ENCODE results near the gene HERC5. TPM values are rescaled to one million over a fixed set of nuclear protein-coding genes. Genes with fewer than 3 reads are reported as not detected.

HERC5 gene
- polyA plus RNA-seq, 4 donors: 4.8 to 6.6 (median 5.5) TPM

GRCh38 chr4:88517825-88518224 lies 60.9 kb downstream of the HERC5 start:
- no peak for DNase-seq (ENCODE audit: low read depth in 4 of 4, low spot score in 3 of 4)

- no peak for DNase-seq (ENCODE audit: low read depth in 4 of 4, low spot score in 3 of 4)
Measured at GRCh38 chr4:88518911-88519310, 62.0 kb downstream of the HERC5 start.

GRCh38 chr4:88522702-88523324 lies 65.9 kb downstream of the HERC5 start:
- DNase-seq (ENCODE audit: low read depth in 4 of 4, low spot score in 3 of 4): peak in 2 of 4 donors; percentile 12 to 14

DNA sequence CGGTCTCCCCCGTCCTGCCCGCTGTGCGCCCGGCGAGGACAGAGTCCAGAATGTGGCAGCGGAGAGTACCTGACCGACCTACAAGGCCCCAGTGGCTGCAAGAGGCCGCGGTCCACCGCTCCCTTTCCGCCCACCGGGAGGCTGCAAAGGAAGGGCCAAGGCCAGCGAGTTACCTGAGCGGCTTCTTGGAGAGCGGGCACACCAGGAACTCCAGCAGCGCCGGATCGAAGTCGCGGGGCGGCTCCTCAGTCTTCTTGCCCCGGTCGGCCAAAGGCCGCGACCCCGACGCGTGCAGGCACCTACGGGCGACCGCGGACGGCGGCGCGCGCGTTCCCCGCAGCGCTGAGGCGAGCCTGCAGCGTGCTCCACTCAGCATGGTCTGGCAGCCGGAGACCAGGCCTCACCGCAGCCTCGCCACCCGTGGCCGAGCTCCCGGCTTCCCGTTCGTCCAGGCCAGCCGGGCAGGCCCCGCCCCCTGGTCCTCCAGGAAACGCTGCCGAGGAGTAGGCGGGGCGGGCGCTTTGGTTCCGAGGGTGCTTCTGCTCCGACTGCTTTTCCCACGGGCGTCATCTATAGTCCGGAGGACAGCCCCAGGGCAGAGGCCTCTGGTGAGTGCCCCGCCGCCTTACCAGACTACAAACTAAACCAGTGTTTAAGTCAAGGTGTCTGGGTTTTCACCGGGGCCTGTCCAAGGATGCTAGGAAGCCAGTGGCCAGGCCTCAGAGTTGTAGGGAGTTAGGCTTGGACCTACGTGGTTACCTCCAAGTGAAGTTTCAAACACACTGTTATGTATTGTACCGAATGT lies 66.6 kb downstream of the HERC5 start, which contains the start of gene PYURF:
TSS of gene PYURF (minus strand) at position 452 of the 805 bp plus-strand sequence. CDS start at position 376, 76 bp downstream.
- DNase-seq (ENCODE audit: low read depth in 4 of 4, low spot score in 3 of 4): peak; percentile 77 to 85 (median 80)

DNA sequence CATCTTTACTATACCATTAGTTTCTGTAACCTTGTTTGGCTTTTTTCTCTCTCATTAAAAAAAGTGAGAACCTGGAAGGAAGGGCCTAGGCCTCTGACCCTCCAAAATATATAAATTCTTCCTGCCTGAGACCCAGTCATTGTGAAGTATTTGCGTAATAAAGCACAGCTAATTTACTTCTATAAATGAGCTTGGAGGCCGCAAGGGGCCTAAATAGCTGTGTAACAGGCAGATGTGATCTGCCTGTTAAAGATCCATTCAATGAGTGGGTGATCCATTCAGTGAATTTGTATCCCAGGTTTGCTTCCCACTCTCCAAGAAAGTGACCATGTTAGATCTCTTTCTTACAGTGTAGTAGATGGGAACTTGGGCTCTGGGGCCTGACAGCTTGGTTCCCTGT lies 67.3 kb downstream of the HERC5 start:
- DNase-seq (ENCODE audit: low read depth in 4 of 4, low spot score in 3 of 4): peak in 1 of 4 donors; percentile 3

GRCh38 chr4:88526221-88526815 lies 69.4 kb downstream of the HERC5 start:
- no peak for DNase-seq (ENCODE audit: low read depth in 4 of 4, low spot score in 3 of 4)

GRCh38 chr4:88527787-88528186 lies 70.9 kb downstream of the HERC5 start:
- DNase-seq (ENCODE audit: low read depth in 4 of 4, low spot score in 3 of 4): no peak

- DNase-seq (ENCODE audit: low read depth in 4 of 4, low spot score in 3 of 4): no peak
Measured at GRCh38 chr4:88528861-88529260, 71.9 kb downstream of the HERC5 start.

GRCh38 chr4:88531549-88531948 lies 74.6 kb downstream of the HERC5 start:
- no peak for DNase-seq (ENCODE audit: low read depth in 4 of 4, low spot score in 3 of 4)

GRCh38 chr4:88533088-88533790 lies 76.3 kb downstream of the HERC5 start:
- DNase-seq (ENCODE audit: low read depth in 4 of 4, low spot score in 3 of 4): no peak

DNA sequence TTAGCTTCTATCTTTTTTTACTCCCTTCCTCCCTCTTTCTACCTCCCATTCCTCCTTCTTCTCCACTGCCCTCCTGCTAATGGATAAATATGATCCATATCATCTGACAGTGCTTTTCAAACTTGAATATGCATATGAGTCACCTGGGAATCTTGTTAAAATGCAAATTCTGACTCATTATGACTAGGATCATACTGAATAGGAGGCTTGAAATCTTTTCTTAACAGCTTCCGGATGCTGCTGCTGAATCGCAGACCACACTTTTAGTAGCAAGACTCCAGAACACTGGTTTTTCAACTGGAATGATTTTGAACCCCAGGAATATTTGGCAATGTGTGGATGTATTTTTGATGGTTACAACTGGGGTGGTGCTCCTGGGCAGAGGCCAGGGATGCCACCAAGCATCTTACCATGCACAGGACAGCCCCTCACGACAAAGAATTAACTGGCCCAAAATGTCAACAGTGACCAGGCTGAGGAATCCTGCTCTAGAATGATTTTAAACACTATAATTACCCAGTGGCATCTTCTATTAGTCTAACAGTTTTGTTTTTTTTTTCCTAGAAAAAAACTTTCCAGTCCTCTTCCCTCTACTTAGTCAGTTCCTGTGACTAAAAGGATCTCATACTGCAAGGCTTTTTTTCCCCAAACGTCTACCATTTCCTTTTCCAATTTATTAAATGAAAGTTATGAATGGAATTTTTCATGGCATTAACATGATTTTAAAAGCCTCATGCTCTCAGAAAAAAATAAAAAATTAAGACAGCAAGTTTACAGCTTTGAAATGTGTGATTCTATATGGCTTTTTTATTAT lies 77.2 kb downstream of the HERC5 start:
- DNase-seq (ENCODE audit: low read depth in 4 of 4, low spot score in 3 of 4): no peak

GRCh38 chr4:88535090-88535755 lies 78.3 kb downstream of the HERC5 start:
- DNase-seq (ENCODE audit: low read depth in 4 of 4, low spot score in 3 of 4): no peak

- no peak for DNase-seq (ENCODE audit: low read depth in 4 of 4, low spot score in 3 of 4)
Measured at GRCh38 chr4:88537709-88538108, 80.8 kb downstream of the HERC5 start.

DNA sequence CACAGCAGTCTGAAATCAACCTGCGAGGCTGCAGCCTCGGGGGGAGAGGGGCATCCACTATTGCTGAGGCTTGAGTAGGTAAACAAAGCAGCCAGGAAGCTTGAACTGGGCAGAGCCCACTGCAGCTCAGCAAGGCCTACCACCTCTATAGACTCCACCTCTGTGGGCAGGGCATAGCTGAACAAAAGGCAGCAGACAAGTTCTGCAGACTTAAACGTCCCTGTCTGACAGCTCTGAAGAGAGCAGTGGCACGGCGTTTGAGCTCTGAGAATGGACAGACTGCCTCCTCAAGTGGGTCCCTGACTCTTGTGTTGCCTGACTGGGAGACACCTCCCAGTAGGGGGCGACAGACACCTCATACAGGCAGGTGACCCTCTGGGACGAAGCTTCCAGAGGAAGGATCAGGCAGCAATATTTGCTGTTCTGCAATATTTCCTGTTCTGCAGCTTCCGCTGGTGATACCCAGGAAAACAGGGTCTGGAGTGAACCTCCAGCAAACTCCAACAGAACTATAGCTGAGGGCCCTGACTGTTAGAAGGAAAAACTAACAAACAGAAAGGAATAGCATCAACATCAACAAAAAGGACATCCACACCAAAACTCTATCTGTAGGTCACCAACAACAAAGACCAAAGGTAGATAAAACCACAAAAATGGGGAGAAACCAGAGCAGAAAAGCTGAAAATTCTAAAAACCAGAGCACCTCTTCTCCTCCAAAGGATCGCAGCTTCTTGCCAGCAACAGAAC lies 82.6 kb downstream of the HERC5 start:
- peak in 1 of 4 donors; percentile 14 for DNase-seq (ENCODE audit: low read depth in 4 of 4, low spot score in 3 of 4)

DNA sequence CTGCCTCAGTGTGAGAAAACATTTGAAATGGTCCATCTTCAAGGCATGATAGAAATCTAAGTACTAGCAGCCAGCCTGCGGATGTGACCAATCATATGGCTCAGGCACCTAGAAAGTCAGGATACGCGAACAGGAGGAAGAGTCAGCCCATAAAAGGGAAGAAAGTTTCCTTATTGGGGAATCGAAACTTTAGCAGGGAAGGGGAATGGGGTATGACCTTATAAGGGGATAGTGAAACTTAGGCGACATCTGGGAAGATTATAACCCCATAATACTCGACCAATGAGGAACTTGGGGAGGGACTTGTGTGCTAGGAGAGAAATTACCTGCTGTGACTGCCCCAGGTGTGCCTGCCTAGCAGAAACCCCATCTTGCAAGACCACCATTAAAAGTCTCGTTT lies 92.9 kb downstream of the HERC5 start:
- no peak for DNase-seq (ENCODE audit: low read depth in 4 of 4, low spot score in 3 of 4)
